WI38 (cell line): ENCODE data around the gene HDAC4.

Experiments used
- H3K4me3 ChIP-seq: 2 replicates; pipeline ENCODE4 v1.5.1; 2011; ENCODE audit warnings: low read depth, mild to moderate bottlenecking, control low read depth, low read length
- TF ChIP-seq, protein P1 (sequence below): IDR thresholded peaks from 2 replicates; pipeline ENCODE4 v1.5.1; 2012; ENCODE audit warnings: low read depth, mild to moderate bottlenecking, control low read depth, low read length

The HDAC4 gene

DNA sequence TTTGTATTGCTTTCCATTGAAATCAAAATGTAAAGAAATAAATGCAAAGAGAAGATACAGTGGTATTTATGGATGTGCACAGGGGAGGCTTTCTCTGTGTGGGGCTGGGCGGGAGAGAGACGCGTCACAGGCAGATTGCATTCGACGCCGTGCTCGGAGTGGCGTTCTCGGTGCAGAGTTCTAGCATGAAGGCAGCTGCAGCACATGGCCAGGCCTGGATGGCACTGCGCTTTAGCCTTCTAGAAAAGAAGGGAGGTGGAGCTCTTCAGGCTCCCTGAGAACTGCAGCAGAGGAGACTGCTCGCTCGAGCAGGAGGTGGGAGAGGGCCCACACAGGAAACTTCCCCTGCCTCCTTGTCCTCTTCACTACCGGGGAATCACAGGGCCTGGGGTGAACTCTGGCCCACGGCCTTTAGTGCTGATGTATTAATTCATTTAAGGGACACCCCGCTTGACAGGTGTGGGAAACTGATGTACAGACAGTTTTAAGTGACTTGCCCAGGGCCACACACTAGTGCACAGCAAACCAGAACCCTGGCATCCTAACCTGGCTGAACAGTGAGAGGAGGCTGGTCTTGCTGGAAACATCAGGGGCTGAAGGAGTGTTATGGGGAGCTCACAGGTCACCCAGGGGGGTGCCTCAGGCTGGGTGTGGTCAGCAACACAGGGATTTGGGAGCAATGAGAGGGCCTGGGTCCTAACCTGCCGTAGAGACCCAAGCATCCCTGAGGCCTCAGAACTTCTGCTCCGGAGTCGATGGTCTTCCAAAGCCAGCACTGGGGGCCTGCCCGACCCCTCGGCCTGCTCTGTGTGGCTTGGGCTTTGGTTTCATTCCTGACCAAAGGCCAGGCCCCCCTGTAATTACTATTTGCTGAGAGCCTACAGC, 199.9 kb downstream of the HDAC4 start:
- H3K4me3 ChIP-seq: no peak overlapping the region
- TF ChIP-seq, protein P1, sequence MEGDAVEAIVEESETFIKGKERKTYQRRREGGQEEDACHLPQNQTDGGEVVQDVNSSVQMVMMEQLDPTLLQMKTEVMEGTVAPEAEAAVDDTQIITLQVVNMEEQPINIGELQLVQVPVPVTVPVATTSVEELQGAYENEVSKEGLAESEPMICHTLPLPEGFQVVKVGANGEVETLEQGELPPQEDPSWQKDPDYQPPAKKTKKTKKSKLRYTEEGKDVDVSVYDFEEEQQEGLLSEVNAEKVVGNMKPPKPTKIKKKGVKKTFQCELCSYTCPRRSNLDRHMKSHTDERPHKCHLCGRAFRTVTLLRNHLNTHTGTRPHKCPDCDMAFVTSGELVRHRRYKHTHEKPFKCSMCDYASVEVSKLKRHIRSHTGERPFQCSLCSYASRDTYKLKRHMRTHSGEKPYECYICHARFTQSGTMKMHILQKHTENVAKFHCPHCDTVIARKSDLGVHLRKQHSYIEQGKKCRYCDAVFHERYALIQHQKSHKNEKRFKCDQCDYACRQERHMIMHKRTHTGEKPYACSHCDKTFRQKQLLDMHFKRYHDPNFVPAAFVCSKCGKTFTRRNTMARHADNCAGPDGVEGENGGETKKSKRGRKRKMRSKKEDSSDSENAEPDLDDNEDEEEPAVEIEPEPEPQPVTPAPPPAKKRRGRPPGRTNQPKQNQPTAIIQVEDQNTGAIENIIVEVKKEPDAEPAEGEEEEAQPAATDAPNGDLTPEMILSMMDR: no peak

DNA sequence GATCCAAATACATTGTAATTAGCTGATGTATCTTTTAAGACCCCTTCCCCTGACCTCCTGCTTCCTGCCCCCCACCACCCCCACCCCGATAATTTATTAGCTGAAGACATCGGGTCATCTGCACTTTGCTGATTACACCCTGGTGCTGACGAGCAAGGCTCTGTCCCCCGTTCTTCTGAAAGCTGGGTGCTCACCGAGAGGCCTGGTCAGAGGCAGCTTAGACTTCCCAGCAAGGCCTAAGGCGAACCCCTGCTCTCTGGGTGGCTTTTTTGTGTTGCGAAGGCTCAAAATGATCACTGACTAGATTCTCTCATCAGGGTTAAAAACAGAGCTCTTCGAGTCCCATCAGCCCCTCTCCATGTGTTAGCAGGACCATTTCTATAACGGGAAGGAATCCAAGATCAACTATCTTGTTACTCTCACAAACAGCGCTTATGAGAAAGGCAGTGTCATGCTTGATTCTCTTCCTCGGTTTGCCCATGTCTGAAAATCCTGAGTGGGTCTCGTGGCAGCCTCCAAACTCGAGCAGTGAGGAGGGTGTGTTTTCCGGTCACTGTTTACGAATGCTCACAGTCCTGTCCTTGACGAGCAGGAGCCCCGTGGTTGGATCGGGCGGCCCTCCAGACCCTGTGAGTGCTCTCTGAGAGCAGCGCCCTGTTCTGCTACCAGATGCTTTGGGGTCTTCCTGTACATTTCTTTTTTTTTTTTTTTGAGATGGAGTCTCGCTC, 201.6 kb downstream of the HDAC4 start:
- no peak overlapping the region for H3K4me3 ChIP-seq
- TF ChIP-seq, protein P1: no peak

DNA sequence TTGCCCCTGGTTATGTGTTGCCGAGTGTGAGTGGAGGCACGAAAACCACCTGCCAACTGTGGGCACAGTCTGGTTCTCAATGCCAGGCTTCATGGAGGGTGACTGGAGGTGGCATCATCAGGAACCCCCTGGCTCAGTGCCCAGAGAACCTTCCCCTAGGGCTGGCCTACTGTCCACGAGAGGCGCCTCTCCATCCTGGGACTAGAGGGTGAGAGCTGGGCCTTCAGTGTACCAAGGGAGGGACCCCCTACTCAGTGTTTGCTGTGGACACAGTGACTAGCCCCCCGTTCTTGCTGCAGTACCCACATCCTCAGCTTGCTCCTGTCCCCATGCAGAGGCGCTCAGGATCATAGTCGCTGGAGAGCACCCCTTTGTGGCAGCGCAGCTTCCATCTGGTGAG, 202.6 kb downstream of the HDAC4 start:
- no peak overlapping the region for H3K4me3 ChIP-seq
- TF ChIP-seq, protein P1: no peak

DNA sequence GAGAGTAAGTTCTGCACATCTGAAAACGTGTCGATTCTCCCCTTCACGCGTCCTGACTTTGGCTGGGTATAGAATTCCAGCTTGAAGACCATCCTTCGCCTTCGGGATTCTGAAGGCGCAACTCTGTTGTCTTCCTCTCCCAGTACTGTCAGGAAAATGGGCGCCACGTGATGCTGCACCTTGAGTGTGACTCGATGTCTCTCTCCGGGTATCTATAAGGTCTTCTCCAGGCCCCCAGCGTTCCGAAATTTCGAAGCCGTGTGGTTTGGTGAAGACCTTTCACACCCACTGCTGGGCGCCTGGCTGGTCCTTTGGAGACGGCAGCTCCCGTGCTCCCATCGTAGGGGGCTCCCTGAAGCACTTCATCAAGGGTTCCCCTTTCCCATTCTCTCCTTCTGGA, 203.7 kb downstream of the HDAC4 start:
- TF ChIP-seq, protein P1: no peak
- no peak overlapping the region for H3K4me3 ChIP-seq

DNA sequence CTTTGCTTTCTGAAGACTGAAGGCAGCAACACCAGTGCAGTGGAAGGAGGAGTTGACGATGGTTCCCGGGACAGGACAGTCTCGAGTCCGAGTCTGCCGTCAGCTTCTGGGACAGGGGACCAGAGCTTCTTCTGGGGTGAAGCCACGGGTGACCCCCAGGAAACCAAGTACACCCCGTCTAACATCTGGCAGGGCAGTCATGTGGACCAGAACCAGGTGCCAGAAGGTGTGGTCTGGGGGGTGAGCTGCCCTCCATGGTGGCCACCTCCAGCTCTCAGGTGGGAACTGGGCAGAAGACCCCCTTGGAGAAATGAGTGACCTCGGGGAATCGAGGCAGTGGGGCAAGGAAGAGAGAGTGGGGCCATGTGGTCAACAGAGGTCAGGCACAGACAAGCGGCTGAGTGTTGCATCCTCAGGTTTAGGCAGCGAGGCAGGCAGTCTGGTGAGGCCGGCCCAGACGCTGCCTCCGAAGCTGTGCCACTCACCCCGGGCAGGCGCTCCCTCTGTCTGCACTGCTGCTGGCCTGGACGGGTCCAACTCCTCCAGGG, 204.3 kb downstream of the HDAC4 start:
- no peak overlapping the region for H3K4me3 ChIP-seq
- TF ChIP-seq, protein P1: no peak

DNA sequence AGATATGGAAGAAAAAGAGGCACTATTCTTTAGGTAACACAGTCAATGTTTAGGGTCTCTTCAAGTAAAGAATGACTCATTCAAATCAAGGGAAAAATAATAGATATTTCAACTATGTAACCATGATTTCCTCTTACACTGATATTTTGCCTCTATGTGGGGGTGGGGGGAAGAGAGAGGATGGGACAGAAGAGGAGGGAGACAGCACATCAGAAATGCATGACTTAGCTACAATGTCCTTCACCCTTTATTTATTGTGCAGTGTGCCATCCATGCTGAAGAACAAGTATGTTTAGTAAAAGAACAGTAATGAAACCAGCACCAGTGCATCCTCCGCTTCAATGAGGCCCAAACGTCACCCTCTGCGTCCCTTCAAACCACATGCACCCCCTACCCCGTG, 204.8 kb downstream of the HDAC4 start:
- TF ChIP-seq, protein P1: no peak
- no peak overlapping the region for H3K4me3 ChIP-seq
